ENCODE data around the gene TNS2. TPM values are rescaled to one million over a fixed set of nuclear protein-coding genes. Genes with fewer than 3 reads are reported as not detected.
A peak's percentile ranks its signal among the peaks of the same experiment; 100 is the strongest.

The TNS2 gene
- total RNA-seq, 1 donor from 2014 or later: 21.8 TPM

GRCh38 chr12:53048780-53049401 is 974 bp upstream of the TNS2 start:
- no peak for DNase-seq (ENCODE audit: extremely low spot score, unreplicated experiment)
- peak overlapping the region; percentile 77 for H3K4me3 Mint-ChIP-seq
- H3K27me3 Mint-ChIP-seq: no peaks in the 10 kb centered on the region
- TF ChIP-seq CTCF (conservative IDR thresholded peaks at IDR 0.05): no peak
- H3K27ac Mint-ChIP-seq: peak overlapping the region; percentile 76
- no peaks in the 10 kb centered on the region for H3K9me3 Mint-ChIP-seq
- H3K36me3 Mint-ChIP-seq: no peaks in the 10 kb centered on the region
- peaks cover 51% of the 10 kb centered on the region for H3K4me1 Mint-ChIP-seq (ENCODE audit: unreplicated experiment)

GRCh38 chr12:53050426-53051057 is 677 bp downstream of the TNS2 start:
- H3K36me3 Mint-ChIP-seq: no peaks in the 10 kb centered on the region
- peak overlapping the region; percentile 70 for H3K4me3 Mint-ChIP-seq
- no peaks in the 10 kb centered on the region for H3K9me3 Mint-ChIP-seq
- no peak for TF ChIP-seq CTCF (conservative IDR thresholded peaks at IDR 0.05)
- no peak overlapping the region for H3K27ac Mint-ChIP-seq
- peaks cover 50% of the 10 kb centered on the region for H3K4me1 Mint-ChIP-seq (ENCODE audit: unreplicated experiment)
- H3K27me3 Mint-ChIP-seq: no peaks in the 10 kb centered on the region
- no peak for DNase-seq (ENCODE audit: extremely low spot score, unreplicated experiment)

- H3K36me3 Mint-ChIP-seq: no peaks in the 10 kb centered on the region
- H3K27me3 Mint-ChIP-seq: no peaks in the 10 kb centered on the region
- no peaks in the 10 kb centered on the region for H3K9me3 Mint-ChIP-seq
- peak; percentile 51 for TF ChIP-seq CTCF (conservative IDR thresholded peaks at IDR 0.05)
- H3K27ac Mint-ChIP-seq: peak overlapping the region; percentile 73
- peaks cover 45% of the 10 kb centered on the region for H3K4me1 Mint-ChIP-seq (ENCODE audit: unreplicated experiment)
- DNase-seq (ENCODE audit: extremely low spot score, unreplicated experiment): no peak
- peak overlapping the region; percentile 70 for H3K4me3 Mint-ChIP-seq
These were observed 1.4 kb downstream of the TNS2 start for GRCh38 chr12:53051058-53051880.

- Mint-ChIP-seq H3K36me3 (no peaks in the 10 kb centered on the region), H3K27me3 (no peaks in the 10 kb centered on the region), H3K9me3 (no peaks in the 10 kb centered on the region), H3K4me1 (ENCODE audit: unreplicated experiment) (peaks cover 41% of the 10 kb centered on the region), H3K4me3 (peak overlapping the region; percentile 9), H3K27ac (peak overlapping the region; percentile 16)
- TF ChIP-seq CTCF (conservative IDR thresholded peaks at IDR 0.05): no peak
- DNase-seq (ENCODE audit: extremely low spot score, unreplicated experiment): no peak
These were observed 2.1 kb downstream of the TNS2 start for GRCh38 chr12:53051881-53052412.

GRCh38 chr12:53052419-53053217 is 2.8 kb downstream of the TNS2 start:
- Mint-ChIP-seq H3K9me3 (no peaks in the 10 kb centered on the region), H3K4me1 (ENCODE audit: unreplicated experiment) (peaks cover 41% of the 10 kb centered on the region), H3K36me3 (no peaks in the 10 kb centered on the region), H3K27ac (no peak overlapping the region), H3K27me3 (no peaks in the 10 kb centered on the region), H3K4me3 (peak overlapping the region; percentile 9)
- DNase-seq (ENCODE audit: extremely low spot score, unreplicated experiment): no peak
- TF ChIP-seq CTCF (conservative IDR thresholded peaks at IDR 0.05): no peak
